HS-5 (cell line): Measurements from ENCODE around the gene CTNNA2.
"Not testable (repeated sequence)": the region's sequence is repeated elsewhere in the genome, so short reads cannot be mapped to it uniquely, and the experiment has no call there.

ENCODE experiments used
- DNase-seq: peaks from one replicate; pipeline ENCODE4 v3.0.0-alpha.2; 2012; ENCODE audit warnings: low read depth

The CTNNA2 gene

DNA sequence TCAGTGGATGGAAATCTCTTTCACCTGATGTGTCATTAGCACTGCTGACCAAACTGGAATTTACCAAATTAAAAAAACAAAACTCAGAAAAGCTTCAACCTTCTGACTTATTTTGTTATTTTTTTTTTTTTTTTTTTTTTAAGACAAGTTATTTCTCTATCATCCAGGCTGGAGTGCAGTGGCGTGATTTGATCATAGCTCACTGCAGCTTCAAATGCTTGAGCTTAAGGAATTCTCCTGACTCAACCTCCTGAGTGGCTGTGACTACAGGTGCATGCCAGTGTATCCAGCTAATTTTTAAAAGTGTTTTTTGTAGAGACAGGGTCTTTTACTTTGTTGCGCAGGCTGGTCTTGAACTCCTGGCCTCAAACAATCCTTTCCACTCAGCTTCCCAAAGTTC lies 636.1 kb downstream of the CTNNA2 start:
- no peak for DNase-seq

DNA sequence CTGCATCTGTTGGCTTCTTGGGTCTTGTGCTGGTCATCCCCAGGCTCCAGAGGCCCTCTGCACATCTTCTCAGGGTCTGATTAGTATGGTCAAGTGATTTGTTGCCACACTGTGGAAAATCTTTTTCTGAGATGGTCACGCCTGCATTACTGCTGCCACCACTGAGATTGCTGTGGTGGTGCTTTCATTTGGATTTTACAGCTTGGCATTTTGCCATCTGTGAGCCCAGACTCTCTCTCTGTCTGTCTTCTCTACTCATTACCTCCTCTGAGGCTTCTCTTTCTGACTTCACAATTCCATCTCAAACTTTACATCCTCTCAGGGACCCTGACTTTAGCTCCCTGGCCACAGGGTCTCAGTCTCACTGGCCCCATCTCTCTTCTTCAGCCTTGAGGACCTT lies 637.1 kb downstream of the CTNNA2 start:
- no peak for DNase-seq

DNA sequence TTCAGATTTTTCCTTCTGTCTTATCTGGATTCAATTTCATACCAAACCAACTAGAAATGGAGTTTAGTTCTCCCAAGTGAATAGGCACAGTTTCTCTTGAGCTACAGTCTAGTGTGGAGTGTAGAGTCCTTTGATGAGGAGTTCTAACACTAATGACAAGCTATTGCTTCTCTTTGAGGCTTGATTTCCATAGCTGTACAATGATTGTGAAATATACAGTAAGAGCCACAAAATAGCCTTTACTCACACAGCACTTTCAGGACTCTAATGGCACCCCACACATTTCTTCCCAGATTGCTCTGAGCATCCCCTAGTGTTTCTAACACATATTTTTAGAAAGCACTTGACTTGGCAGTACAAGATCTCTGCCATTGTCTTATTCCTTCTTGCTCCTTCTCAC lies 638.4 kb downstream of the CTNNA2 start:
- no peak for DNase-seq

DNA sequence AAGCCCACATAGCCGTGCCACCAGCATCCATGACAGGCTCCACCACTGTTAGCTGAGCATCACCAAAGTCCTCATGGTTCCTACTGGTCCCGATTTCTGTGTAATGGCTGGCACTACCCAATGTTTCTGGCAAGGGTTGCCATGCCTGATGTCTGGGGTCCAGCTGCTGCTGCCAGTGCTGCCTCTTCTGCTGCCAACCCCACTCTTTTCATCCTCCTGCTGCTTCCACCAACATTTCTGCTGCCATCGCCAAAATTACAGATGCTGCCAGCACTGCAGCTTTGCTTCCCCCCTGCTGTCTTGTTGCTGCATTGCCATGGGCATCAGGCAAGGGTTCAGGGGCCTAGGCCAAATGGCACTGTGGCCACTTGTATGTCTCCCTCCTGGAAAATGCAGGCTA lies 638.8 kb downstream of the CTNNA2 start:
- DNase-seq = no peak

DNA sequence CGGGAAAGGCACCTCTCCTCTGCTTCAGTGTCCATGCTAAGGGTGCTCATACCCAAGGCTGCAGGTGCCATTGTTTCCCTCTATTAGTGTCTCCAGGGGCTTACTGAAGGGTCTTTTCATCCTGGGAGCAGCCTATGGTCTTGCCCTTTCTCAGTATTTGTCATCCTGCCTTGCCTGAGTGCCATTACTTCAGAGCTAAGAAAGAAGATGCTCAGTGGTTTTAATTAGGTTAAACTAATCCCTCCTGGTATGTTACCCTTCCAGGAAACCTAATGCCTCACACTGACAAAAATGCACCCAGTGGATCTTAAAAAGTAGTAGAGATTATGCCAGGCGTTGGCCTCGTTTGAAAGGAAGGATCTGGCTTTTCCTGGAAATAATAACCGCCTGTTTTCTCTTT lies 640.3 kb downstream of the CTNNA2 start:
- no peak for DNase-seq

DNA sequence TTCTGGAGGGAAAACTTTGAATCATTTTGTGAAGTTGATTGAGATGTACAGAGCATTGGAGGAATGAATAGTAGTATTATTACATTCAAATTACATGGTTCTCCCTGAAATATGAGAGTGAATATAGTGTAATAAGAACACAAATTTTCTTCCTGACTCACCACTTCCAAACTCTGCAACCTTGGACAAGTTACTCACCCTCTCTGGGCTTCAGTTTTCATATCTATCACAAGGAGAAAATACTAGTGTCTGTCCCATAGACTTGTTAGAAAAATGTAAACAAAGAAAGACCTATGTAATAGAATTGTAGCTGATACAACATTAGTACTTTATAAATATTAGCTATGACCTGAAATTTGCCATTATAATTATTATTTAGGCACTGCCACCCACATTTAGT lies 640.9 kb downstream of the CTNNA2 start:
- no peak for DNase-seq

DNA sequence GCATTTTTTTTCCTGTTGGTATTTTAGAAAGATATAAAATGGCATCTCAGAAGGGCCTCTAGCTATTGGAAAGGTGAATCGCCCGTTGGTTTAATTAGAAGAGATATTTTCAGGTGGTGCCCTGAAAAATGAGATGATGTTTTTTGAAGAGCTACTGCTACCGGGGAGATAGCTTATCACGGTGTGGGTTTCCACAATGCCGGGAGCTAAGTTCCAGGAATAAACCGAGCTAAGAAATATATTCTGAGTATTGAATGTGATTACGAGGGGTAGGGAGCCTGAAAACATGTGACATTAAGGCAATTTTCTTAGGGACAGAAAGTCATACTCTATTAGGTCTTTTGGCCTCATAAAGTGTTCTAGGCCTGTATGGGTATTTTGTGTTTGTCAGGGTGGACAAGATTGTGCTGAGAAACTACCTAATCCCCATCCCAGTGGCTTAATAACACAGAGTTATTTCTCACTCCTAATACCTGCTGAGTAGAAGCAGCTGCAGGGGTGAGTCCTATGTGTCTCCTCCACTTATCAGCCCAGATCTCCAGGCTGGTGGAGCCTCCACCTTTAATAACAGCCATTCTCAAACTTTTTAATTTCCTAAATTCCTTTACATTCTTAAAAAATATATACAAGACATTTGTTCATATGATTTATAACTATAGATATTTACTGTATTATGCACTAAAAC lies 641.5 kb downstream of the CTNNA2 start:
- no peak for DNase-seq

DNA sequence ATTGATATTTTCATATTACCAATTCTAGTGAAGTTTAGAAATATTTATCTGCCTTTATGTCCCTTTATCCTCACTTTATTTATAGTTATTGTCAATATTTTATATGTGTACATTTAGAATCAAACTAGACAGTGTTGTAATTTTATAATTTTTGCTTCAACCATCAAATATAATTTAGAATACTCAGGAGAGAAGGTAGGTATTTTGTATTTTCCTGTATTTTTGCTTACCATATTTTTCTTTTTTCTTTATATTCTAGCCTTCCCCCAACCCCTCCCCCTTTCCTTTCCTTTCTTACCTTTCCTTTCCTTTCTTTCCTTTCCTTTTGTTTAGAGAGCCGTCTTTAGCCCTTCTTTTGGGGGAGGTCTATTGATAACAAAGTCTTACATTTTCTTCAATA lies 651.5 kb downstream of the CTNNA2 start:
- no peak for DNase-seq

DNA sequence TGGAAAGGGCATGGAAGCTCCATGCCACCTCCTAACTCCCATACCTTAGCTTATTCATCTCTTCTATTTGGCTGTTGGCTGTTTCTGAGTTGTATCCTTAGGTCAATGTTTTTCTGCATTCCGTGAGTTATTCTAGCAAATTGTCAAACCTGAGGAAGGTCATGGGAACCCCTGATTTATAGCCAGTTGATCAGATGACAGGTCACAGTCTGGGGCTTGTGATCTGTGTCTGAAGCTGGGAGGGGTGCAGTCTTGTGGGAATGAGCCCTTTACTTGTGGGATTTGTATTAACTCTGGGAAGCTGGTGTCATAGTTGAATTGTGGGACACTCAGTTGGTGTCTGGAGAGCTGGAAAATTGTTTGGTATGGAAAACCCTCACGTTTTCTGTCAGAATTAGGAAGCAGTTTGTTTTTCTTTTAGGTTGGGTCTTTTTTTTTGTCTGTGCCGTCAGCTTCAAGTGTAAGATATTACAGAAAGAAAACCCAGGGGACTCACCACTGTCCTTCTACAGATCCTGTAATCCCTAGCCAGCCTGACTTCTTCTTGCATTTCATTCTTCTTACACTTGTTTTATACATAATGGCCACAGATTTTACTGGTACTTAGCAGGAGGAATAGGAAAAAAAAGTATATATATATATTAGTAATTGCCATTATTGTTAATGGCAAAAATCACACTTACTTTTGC lies 653.8 kb downstream of the CTNNA2 start:
- DNase-seq = no peak

DNA sequence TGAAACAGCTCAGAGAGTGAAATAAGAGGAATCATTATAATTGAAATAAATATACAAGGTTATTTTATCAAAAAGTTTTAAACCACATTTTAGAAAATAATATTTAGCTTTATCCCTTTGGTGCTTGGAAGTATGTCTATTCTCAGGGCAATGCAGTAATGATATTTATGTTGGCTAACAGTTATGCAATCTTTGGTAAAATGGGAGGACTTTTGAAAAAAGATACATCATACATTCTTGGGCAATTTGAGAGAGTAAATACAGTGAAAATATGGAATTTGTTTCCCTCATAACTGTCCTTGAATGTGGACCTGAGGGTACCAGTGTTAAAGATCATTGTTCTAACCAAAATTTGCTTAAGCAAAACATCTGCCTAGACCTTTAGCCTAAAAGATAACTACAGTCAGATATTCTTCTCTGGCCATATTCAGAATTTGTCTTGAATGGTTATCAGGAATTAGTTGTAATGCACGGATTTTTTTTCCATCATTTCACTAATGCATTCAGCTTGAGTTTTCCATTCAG lies 654.5 kb downstream of the CTNNA2 start:
- DNase-seq = no peak

DNA sequence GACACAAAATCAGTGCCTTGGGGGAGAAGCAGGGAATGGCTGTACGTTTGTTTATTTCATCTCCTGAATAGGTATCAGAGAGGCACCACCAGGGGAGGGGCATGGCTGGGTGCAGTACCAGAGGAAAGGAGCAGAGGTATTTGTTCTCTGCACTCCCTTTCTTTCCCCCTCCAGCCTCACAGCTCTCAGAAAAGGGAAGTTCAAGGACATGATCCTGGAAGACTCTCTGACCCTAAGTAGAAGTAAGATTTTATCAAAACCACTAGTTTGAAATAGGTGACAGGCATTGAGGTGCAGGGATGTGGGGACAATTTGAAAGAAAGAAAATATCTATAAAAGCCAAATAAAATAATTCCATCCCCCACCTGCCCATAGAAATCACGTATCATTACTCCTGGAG lies 655.2 kb downstream of the CTNNA2 start:
- no peak for DNase-seq

DNA sequence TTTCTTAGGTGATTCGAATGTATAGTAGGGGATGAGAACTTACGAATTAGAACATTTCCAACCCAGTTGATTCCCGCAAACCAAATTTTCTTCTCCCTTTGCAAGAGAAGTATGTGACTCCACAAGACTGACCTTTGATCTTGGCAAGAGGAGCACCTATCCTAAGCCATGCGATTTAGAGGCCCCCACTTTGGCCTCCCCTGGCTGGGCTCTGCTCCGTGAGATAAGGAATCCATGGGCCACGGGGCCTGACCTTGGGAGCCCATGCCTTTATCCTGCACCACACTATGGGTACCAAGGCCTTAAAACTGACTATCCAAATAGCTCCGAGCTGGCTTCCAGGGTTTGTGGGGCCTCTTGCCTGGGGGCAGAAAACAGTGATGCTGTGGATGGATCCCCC lies 656.0 kb downstream of the CTNNA2 start:
- DNase-seq = no peak

DNA sequence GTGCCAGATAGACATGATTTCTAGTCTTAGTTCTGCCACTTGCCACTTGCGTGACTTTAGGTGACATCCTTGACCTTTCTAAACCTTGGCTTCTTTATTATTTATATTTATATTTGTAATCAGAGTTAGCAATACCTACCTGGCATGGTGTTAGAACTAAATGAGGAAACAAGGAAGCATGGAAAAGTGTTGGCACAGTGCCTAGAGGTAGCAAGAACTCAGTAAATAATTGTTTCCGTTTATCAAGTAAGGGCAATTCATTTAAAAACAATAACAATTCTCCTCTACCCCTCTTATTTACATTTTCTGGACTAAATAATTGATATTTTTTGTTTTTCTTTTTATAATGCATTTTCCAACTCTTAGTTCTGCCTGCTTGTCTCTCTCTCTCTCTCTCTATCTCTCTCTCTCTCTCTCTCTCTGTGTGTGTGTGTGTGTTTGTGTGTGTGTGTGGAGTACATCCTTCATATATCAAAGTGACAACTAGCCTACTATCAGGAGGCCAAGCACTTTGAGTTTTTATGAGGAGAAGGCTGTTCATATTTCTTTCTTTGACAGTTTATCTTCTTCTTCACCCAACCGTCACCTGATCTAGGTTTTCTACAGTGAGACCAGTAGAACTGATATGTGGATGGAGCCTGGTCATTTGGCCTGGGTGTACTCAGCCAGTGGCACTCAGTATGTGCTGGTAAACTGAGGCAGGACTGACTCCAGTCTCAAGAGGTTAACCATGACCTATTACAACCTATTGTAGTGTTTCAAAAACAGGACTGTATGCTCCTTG lies 657.2 kb downstream of the CTNNA2 start:
- no peak for DNase-seq

DNA sequence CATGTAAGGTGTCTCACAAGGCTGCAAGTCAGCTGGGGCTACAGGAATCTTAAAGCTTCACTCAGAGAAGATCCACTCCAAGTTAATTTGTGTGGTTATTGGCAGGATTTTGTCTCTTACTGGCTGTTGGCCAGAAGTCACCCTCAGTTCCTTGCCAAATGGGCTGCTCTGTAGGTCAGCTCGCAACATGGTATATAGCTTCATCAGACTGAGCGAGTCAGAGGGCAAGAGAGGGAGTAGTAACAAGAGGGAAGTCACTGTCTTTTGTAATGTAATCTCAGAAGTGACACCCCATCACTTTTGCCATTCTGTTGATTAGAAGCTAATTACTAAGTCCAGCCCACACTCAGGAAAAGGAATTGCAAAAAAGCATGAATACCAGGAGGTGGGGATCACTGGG lies 672.2 kb downstream of the CTNNA2 start:
- no peak for DNase-seq

DNA sequence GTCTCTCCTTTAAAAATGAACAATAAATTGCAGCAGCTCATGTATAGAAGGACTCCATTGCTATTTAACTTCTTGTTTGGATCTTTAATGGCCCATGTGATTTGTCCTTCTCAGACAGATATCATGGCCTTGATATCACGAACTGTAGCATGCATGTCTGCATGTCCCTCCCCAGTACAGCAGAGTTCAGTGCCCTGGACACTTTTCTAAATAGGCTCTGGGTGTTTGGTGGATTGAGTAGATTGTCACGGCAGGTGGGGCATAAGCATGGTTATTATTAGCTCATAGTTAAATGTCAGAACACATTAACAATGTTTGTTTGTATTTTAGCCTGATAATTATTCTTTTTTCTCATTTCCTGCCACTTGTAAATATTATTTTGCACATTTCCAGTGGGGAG lies 673.4 kb downstream of the CTNNA2 start:
- DNase-seq = no peak

DNA sequence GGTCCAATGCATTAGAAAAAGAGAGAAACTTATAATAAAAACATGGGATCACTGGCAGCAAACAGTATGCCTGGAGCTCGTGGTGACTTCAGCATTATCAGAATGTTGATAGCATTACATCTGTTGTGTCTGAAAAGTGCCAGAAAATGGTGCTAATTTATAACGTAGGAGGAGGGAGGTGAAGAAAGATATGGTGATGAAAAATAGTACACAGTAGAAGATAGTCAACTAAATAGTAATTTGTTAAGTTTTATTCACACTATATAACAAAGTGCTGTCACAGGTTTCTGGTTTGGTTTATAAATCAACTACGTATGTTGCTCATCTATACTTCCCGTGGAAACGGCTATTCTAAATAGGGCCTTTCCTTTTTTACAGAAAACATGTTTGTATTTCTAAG lies 674.3 kb downstream of the CTNNA2 start:
- no peak for DNase-seq

DNA sequence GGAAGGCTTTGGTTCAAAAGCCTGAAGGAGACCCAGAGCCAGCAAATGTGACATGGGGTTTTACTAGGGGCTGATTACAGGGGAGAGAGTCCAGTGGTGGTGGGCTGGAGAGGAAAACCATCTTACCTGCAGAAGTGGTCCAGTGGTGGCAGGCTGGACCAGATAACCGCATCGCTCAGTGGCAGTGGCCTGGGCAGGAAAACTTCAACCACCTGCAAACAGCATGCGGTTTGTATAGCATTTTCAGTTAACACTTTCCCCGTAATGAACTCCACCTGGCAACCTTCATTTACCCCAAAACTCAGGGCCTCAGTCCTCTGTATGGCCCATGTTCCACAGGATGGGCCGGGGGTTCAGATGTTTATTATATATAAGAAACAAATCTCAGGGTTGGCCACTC lies 677.3 kb downstream of the CTNNA2 start:
- no peak for DNase-seq

DNA sequence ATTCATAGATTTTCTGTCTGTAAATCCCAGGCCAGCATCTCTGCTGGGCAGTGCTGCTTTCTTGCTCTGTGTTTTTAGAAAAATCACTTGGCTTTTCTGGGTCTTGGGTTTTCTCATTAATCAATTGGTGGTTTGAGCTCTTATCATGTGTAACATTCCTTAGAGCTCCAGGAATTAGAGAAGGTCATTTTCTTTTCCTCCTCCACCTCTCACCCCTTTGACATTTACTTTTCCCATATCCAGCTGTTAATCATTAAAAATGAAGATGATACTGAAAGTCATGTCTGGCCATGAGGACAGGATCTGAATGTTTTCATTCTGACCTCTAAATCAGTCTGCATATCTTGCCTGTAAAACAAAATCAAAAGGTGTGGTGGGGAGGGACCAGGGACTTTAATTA lies 680.7 kb downstream of the CTNNA2 start:
- no peak for DNase-seq

DNA sequence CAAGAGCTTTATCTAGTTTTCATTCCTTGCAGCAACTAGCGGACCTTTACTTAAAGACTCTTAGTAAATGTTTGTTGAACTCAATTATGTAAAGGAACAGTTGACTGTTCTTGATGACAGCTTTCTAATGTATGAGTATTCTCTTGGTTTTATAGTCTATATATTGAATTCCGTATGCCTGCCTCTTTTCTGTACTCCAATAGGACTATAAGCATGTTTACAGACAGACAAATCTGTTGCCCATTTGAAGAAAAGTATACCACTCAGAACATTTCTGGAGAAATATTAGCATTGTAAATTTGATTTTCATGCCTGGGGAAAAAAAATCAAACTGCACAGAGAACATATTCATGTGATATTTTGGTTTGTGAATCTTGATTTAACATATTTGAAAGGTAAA lies 682.2 kb downstream of the CTNNA2 start:
- DNase-seq = no peak

DNA sequence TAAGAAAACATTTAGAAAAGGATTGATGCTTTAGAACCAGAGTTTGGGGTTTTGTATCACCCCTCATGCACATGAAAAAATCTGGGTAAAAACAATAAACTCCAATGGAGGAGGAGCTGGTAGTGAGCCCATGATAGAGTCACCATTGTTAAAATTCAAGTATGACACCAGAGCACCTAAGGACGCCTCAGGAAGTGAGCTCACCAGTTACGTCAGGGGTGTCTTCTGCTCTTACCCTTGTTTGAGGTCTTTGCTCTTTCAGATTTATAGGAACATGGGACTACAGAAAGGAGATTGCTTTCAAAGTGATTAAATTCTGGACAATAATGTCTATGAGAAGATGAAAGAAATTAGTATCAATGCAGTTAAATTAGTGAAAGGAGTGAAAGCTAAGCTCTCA lies 685.2 kb downstream of the CTNNA2 start:
- no peak for DNase-seq

DNA sequence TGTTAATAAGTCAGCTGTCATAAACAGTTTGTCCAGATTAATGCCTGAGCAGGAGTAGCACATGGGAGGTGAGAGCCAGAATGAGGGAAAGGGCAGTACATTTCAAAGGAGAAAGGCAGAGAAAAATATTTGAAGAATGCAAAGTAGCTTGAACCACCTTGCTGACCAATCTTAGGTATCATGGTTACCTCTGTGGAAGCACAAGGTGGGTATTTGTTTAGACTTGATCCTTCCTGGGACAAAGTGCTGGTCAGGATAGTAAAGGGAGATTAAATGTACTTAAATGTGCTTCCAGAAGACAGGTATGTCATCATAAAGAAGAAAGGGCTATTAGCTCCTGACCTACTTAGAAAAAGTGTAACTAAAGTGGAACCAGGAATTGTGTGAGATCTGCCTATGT lies 686.7 kb downstream of the CTNNA2 start:
- DNase-seq = no peak

DNA sequence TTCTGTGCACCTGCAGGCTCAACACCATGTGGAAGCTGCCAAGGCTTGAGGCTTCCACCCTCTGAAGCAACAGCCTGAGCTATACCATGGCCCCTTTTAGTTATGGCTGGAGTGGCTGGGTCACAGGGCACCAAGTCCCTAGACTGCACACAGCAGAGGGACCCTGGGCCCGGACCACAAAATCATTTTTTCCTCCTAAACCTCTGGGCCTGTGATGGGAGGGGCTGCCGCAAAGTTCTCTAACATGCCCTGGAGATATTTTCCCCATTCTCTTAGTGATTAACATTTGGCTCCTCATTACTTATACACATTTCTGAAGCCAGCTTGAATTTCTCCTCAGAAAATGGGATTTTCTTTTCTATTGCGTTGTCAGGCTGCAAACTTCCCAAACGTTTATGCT lies 691.1 kb downstream of the CTNNA2 start:
- not testable (repeated sequence) for DNase-seq

DNA sequence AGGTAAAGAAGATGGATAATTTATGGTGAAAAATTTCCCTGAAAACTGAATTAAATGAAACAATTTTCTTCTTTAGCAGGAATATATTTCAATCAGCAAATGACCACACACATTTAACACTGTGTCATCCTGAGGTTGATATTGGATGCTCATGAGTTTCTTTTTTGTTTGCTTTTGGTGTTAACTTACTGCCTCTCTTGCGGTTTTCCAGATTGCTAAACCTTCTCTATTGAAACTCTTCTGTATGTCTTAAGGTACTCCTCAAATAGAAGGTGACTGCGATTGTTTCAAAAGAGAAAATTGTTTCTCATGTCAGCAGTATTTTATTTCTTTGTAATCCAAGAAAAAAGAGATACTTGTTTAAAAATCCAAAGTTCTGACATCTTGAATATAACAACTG lies 692.6 kb downstream of the CTNNA2 start:
- no peak for DNase-seq
